ES-I3 (cell line): ENCODE results near the gene FIG4.

ENCODE experiments used
- H3K36me3 ChIP-seq: 2 replicates; pipeline ENCODE4 v1.6.1; 2013; ENCODE audit warnings: mild to moderate bottlenecking, low read length, control low read depth, moderate library complexity; ENCODE audit not compliant: insufficient read depth
- H3K4me1 ChIP-seq: 2 replicates; pipeline ENCODE4 v1.6.1; 2013; ENCODE audit warnings: mild to moderate bottlenecking, control low read depth, low read length; ENCODE audit not compliant: insufficient read depth
- H3K9ac ChIP-seq: 2 replicates; pipeline ENCODE4 v1.6.1; 2013; ENCODE audit warnings: low read depth, mild to moderate bottlenecking, low read length, moderate library complexity
- H3K9me3 ChIP-seq: 2 replicates; pipeline ENCODE4 v1.6.1; 2013; ENCODE audit warnings: mild to moderate bottlenecking, low read length, moderate library complexity; ENCODE audit not compliant: control insufficient read depth, insufficient read depth

Gene FIG4

DNA sequence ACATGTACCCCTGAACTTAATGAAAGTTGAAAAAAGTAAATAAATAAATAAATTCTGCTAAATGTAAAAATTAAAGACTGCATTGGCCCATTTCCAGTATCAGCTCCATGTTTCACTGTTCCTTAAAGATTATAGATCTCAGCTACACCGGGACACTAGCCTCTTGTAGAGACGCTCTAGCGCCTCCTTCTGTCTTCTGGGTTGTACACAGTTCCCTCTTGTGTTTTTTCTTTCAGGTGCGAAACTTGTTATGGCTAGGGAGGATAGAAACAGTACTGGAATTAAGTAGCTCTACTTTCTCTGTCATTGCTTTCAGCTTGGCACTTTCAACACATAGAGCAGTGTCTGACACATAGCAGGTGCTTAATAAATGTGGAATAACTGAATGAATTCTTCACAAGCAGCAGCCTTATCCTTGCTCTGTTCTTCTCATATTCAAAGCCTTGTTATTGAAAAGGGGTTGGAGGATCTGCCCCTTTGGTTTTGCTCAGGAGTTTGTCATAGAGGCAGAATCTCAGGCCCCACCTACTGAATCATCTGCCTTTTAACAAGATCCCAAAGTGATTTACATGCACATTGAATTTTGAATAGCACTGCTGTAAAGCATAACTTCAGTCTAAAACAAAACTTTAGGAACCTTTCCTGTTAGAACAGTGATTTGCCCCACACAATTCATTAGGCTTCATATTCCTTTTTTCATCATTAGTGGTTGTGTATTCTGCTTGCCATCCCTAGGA, 92.3 kb downstream of the FIG4 start:
- Histone ChIP-seq H3K9ac (no peak overlapping the region), H3K4me1 (peaks cover 3% of the 10 kb centered on the region; the same call in 1 of the 2 replicates), H3K9me3 (no peaks in the 10 kb centered on the region), H3K36me3 (0 out of 2 replicates have a peak, but pooled peaks cover 2% of the 10 kb centered on the region)

DNA sequence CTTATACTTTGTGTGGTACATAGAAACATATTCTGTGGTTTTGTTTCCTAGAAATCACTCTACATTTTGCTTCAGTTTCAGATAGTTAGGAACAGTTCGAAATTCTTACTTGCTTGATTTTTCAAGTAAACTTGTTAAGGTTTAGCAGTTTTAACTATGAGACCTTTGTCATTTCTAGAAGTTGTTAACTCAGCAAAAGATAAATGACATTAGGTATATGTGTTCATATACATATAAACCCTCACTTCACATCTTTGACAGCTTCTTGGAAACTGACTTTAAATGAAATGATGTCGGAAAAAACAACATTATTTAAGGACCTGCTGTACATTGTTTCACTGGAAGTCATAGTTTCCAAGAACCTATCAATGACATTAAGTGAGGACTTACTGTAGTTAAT, 96.2 kb downstream of the FIG4 start:
- Histone ChIP-seq H3K36me3 (0 out of 2 replicates have a peak, but pooled peaks cover 2% of the 10 kb centered on the region), H3K9ac (no peak overlapping the region), H3K9me3 (no peaks in the 10 kb centered on the region), H3K4me1 (peaks cover 22% of the 10 kb centered on the region)

DNA sequence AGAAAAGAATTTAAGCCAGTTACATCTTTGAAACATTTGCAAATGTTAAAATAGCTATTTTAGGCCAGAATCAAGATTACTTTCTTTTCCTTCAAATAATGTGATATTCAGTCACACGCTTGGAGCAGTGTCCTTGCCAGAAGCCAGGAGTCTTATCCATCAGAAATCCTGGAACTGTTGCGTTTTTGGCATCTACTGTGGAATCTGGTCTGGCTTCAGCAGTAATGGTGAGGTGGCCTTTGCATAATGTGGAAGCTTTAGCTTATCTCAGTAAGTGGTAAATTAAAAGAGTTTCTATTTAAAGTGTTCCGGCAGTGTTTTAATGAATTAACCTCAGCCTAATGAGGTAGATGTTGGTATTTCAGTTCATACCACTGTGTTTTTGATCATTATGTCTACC, 97.6 kb downstream of the FIG4 start:
- no peaks in the 10 kb centered on the region for H3K9me3 ChIP-seq
- no peak overlapping the region for H3K9ac ChIP-seq
- peaks cover 27% of the 10 kb centered on the region for H3K4me1 ChIP-seq
- 0 out of 2 replicates have a peak, but pooled peaks cover 2% of the 10 kb centered on the region for H3K36me3 ChIP-seq

DNA sequence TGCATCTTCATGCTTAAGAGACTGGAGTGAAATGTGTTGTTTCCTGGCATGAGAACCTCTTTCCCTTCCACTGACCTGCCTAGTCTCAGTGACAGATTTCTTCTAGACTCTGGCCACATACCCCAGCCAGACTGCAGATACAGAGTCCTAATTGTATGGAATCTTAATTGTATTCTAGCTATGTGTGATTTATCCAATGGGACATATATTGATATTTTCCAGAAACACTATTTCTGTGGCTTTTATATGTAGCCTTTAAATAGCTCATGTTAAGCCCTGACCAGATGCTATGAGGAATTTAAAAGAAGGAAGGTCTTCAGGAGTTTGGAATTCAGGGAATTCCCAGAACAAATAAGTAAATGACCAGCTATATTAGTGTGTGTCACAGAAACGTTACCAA, 99.0 kb downstream of the FIG4 start:
- Histone ChIP-seq H3K9ac (no peak overlapping the region), H3K9me3 (no peaks in the 10 kb centered on the region), H3K4me1 (peaks cover 35% of the 10 kb centered on the region), H3K36me3 (0 out of 2 replicates have a peak, but pooled peaks cover 2% of the 10 kb centered on the region)

DNA sequence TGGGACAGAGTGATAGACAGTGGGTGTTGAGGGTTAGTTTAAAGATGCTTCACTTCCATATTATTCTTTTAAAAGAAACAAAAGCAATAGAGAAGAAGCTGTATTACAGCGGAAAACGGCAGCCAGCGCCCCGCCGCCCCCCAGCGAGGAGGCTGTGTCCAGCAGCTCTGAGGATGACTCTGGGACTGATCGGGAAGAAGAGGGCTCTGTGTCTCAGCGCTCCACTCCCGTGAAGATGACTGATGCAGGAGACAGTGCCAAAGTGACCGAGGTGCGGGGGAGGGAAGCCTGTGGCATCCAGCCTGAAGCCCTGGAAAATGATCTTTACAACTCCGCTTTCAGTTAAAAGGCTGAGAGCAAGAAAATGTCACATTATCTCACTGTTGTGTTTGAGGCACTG, 100.2 kb downstream of the FIG4 start:
- H3K9me3 ChIP-seq: no peaks in the 10 kb centered on the region
- H3K4me1 ChIP-seq: peaks cover 40% of the 10 kb centered on the region
- H3K9ac ChIP-seq: no peak overlapping the region
- no peaks in the 10 kb centered on the region for H3K36me3 ChIP-seq

DNA sequence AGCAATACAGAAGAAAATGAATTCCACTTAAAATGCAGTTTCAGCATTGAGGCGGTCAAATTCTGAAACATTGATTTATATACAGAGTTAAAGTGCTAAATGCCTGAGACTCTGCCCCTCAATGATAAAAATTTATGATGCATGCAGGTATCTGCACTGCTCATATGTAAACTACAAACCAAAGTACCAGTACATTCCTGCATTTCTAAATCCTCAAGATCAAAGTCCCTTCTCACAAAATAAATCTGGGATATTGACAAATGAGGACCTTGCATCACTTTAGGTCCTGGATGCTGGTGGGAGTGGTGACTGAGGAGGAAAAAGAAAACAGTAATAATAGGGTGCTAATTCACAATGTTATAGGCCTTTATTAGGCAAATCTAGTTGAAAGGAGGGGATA, 101.9 kb downstream of the FIG4 start:
- no peaks in the 10 kb centered on the region for H3K36me3 ChIP-seq
- H3K9me3 ChIP-seq: no peaks in the 10 kb centered on the region
- no peak overlapping the region for H3K9ac ChIP-seq
- peaks cover 41% of the 10 kb centered on the region for H3K4me1 ChIP-seq

DNA sequence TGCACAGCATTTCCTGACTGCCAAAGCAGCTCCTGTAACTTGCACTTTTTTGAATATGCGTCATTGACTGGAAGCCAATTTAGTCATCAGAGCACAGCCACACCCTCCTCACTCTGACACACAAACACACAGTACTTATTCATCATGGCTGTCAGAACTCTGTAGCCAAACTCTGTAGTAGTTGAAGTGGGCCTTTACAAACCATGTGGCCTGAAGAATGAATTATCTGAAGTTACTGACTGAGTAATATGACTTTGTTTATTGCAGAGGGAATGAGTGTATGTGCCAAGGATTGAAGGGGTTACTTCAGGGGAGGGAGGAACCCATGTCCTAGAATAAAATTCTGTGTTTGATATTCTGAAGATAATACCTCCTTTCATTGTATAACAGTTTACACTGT, 102.7 kb downstream of the FIG4 start:
- peaks cover 41% of the 10 kb centered on the region for H3K4me1 ChIP-seq
- H3K36me3 ChIP-seq: no peaks in the 10 kb centered on the region
- no peaks in the 10 kb centered on the region for H3K9me3 ChIP-seq
- H3K9ac ChIP-seq: no peak overlapping the region

DNA sequence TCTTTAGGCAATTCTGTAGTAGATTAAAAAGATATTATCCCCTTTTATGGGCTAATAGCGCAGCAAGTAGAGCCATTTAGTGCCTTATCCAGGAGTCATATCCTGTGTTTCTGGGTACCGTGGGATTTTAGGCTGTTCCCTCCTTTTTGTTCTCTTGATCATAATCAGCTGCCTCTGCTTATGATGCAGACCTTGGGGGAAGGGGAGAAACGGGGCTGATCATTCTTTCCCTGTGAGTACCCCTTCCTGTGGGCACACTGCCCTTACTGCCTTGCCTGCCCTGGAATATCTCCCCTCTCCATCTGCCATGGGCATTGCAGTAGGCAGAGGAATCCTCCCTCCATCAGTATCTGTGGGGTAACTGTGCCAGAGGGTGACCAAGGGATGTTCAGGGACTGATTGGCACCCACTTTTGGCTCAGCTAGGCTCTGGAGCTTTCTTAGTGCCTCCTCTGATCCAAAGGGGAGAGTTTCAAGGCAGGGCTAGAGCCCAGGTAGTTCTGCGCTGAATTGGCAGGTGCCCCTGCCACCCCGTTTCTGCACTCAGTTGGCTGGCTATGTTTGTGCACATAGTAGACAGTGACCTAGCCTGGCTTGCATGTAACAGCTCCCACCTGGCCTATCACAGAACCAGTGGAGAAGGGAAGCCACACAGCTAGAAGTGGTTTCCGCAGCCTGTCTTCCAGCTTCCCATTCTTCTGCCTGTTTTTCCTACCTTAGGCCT, 103.3 kb downstream of the FIG4 start:
- no peaks in the 10 kb centered on the region for H3K36me3 ChIP-seq
- H3K4me1 ChIP-seq: peaks cover 41% of the 10 kb centered on the region
- H3K9ac ChIP-seq: no peak overlapping the region
- H3K9me3 ChIP-seq: no peaks in the 10 kb centered on the region

DNA sequence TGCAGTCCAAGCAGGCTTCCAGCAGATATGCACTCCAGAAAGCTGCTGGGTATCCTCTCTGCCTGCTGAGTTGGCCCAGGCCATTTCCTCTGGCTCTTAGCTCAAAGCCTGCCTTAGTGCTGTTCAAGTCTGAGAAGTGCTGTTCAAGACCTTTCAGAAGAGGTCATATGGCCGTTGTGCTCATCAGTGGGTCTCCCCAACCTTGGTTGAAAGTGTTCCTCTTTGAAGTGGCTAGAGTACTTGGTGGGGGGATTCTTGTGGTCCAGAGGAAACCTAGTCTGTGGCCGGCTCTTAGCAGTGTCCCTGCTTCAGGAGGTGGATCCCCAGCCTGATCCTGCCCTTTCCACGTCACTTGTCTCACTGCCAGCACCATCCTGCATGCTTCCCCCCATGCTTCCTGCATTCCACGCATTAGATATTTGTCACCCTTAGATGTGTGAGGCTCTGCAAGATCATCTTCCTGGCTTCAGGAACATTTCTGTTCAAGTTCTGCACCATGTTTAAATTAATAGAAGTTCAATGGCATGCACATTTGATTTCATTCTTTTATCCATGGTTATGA, 105.0 kb downstream of the FIG4 start:
- Histone ChIP-seq H3K9ac (no peak overlapping the region), H3K36me3 (no peaks in the 10 kb centered on the region; the same call in 1 of the 2 replicates), H3K9me3 (no peaks in the 10 kb centered on the region), H3K4me1 (peaks cover 31% of the 10 kb centered on the region)

DNA sequence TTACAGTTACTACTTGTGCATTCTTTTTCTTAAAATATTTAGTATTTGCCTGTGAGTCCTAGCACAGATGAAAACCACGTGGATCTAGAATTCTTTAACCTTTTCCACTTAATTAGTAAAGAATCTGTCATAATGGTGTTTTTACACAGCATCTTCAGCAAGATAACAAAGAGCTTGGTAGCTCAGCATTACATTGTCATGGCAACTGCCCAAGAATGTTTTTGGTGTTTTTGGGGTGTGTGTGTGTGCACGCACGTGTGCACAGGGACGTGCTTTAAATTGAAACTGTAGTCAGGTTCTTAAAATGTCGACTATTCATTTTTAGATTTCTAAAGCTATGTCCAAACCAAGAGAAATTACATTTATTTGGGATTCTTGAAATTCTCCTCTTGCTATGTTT, 108.0 kb downstream of the FIG4 start:
- H3K36me3 ChIP-seq: no peaks in the 10 kb centered on the region; the same call in 1 of the 2 replicates
- H3K4me1 ChIP-seq: peaks cover 10% of the 10 kb centered on the region
- no peaks in the 10 kb centered on the region for H3K9me3 ChIP-seq
- no peak overlapping the region for H3K9ac ChIP-seq

DNA sequence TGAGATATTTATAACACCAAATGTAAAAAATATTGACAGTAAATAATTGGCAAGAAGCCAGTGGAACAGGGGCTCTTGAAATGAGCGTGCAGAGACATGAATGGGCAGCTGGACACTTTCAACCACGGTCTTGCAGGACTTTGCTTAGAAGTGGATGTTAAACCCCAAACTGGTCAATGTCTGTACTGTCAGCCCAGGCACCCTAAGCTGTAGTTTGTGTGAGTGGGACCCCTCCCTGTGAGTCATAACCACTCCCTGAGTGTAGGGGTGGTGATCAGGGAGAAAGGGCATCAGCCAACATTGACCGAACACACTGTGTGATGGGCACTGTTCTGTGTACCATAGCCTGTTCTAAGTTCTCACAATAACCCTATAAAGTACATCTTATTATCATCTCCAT, 108.6 kb downstream of the FIG4 start:
- Histone ChIP-seq H3K9me3 (no peaks in the 10 kb centered on the region), H3K4me1 (peaks cover 5% of the 10 kb centered on the region), H3K36me3 (no peaks in the 10 kb centered on the region; the same call in 1 of the 2 replicates), H3K9ac (no peak overlapping the region)

DNA sequence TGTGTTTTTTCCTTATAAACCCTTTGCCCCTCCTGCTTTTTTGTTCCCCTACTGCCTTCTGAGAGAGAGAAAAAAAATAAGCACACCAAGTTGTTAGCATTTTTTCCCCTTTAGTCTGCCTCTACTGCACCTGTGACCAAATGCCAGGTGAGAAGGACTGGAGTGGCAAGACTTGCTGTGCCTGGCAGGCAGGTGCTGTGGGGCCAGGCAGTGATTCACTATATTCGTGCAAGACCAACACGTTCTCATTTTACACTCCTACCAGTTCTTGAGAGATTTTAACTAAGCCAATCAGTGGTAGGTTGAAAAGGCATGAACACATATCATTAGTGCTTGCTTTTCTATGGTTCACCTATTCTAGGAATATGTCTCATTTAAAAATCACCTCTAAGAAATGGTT, 109.7 kb downstream of the FIG4 start:
- Histone ChIP-seq H3K4me1 (peaks cover 11% of the 10 kb centered on the region), H3K9ac (no peak overlapping the region), H3K9me3 (no peaks in the 10 kb centered on the region), H3K36me3 (no peaks in the 10 kb centered on the region; the same call in 1 of the 2 replicates)

DNA sequence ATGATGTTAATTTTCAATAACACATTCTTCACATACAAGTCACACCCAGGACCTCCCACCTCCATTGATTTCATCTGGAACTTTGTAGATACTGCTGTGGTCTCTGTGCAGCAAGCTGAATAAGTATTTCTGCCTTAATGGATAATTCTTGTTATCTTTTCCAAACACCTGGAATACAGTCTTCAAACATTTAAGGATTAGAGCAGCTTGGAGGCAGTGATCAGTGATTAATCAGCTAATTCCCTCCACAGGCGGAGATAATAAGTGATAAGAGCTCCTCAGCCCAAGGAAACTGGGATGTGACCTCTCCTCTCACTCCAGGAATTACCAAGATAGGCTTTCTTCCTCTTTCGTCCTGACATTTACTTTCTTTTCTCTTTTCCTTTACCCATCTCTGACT, 110.7 kb downstream of the FIG4 start:
- H3K4me1 ChIP-seq: peaks cover 6% of the 10 kb centered on the region; the same call in 1 of the 2 replicates
- H3K9me3 ChIP-seq: no peaks in the 10 kb centered on the region
- no peaks in the 10 kb centered on the region; the same call in 1 of the 2 replicates for H3K36me3 ChIP-seq
- H3K9ac ChIP-seq: no peak overlapping the region

DNA sequence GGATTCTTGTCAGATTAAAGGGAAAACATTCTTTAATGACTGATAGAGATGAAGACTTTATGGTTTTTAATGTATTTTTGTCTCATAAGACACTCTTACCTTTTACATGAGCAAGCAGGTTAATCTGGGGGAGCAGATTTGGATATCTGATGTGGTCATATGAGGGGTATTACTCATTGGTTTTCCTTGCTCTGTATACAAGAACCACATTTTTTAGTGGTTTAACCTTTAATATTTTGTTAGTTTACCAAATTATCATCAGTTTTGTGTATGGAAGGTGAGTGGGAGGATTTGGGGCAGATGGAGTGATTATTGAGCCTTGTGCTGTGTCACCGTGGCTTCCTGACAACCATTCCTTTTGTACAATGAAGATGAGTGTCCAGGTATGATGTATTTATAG, 112.9 kb downstream of the FIG4 start:
- H3K4me1 ChIP-seq: peaks cover 6% of the 10 kb centered on the region; the same call in 1 of the 2 replicates
- no peak overlapping the region for H3K9ac ChIP-seq
- H3K9me3 ChIP-seq: no peaks in the 10 kb centered on the region
- H3K36me3 ChIP-seq: no peaks in the 10 kb centered on the region; the same call in 1 of the 2 replicates
